Stimulated activated CD4-positive, alpha-beta T cell treated with anti-CD3 and anti-CD28 coated beads, Interleukin-1b, Interleukin-23, amount 100 ng/mL, for 1 hour (primary cell): ENCODE results near the gene INPP4B.
A peak's percentile ranks its signal among the peaks of the same experiment; 100 is the strongest.

Experiments used
- DNase-seq, 2 donors: peaks; one replicate each; pipeline ENCODE4 v3.0.0-alpha.2; 2020; ENCODE audit warnings: low read depth in 2 of 2

INPP4B gene

DNA sequence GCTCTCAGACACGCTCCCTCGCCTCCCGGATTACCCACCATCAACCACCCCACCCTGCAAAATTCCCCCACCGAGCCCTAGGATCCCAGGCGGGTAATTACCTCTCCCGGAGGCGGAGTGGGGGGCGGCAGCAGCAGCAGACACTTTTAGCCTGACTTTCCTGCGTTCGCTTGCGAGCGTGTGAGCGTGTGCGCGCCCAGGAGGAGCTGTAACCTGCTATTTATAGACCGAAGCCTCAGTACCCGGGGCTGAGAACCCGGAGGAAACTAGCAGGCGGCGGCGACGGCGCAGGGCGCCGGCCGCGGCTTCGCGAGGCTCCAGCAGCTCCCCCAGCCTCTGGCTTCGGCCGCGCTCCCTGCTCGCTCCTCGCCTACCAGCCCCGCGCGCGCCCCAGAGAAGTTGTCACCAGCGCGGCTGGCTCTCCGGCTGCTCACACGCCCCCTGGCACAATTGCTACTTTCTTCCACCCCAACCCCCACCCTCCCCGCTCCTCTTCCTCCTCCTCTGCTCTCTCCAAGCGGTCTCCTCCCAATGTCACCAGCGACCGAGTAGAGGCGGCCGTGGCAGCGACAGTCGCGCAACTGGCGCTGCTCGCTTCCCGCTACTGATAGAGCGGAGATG lies at the start of gene INPP4B:
INPP4B (minus strand) TSS at position 194 of the 621 bp plus-strand sequence.
- DNase-seq: no peak

DNA sequence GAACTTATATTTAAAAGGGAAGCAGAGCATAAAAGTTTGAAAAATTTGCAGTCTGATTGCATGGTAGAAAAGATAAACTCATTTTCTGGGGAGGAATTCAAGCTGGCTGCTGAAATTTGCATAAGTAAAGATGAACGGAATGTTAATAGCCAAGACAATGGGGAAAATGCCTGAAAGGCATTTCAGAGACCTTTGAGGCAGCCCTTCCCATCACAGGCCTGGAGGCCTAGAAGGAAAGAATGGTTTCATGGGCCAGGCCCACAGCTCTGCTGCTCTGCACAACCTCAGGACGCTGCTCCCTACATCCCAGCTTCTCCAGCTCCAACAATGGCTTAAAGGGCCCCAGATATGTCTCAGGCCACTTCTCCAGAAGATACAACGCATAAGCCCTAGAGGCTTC lies 46.9 kb upstream of the INPP4B start:
- no peak for DNase-seq

DNA sequence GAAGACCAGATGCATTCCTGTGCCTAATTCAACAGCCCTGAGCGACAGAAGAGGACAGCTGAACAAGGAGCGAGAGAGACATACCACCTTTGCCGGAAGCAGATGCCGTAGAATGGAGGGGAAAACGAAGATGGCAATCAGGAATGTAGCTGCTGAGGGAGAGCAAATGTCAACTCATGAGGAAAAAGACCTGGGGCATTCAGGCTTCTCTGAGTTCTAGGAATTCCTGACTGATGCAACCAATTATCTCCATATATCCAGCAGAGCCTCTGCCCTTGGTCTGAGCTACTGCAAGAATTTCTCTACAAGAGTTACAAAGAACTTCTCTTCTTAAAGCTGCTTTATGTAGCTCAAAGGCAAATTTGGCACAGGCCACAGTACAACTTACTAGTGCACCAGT lies 40.5 kb upstream of the INPP4B start:
- DNase-seq: no peak

DNA sequence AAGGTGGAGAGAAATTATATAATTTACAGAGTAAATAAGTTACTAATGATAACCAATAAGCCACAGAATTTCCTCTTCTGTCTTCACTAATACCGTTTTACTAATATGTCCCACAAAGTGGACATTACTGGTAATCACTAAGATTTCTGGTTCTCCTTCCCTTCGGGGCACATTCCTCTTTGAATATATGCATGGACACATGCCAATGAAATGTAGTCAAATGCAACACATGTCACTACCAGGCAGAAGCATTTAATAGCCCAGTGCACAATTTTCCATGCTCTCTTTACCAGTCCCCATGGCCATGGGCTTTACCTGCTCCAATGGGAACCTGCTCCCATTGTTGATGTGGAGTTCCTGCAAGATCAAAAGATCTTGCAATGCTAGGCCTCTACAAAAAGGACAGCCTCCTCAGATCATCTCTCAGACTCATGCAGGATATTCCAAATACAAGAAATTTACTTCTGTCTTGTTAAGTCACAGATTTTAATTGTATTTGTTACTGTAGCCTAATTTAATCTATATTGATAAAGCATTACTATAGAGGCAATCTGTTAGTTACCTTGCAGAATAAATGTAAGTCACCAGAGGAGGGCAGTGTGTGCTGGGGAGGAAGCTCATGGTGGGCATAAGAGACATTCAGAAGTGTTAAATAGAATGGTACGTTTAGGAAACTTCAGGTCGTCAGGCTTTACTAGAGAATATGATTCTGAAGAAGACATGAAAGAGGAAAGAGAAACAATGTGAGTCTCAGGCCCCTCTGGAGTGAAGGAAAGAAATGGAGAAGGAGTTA lies 37.1 kb upstream of the INPP4B start:
- no peak for DNase-seq

DNA sequence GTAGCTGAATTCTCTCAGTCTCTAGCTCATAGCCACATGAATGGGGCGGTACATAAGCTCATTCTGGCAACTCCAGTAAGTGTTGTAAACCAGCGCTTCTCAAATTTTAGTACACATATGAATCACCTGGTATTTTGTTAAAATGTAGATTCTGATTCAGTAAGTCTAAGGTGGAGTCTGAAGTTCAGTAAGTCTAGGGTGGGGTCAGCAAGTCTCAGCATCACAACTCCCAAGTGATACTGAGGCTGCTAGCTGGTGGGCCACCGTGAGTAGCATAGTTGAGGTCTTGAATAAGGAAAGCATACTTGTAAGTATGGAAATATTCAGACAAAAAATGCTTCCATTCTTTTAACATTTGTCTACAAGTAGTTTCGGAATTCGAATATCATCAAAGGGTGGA lies 36.1 kb upstream of the INPP4B start:
- no peak for DNase-seq

DNA sequence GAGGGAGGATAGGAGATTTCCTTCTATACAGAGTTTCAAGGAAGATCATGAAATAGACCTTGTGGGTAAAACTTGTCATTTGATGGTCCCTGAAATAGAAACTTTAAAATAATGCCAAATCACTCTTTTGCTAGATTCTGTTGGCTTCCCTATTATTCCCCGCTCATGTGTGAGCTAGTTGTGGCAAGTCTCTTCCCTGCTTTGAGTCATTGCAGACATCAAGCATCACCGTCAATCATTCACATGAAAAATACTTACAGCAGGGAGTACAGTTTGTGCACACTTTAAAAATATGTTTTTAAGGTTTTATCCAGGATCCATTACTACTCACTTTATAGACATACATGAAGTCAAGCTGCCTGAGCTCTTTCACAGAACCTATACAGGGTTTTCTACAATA lies 35.2 kb upstream of the INPP4B start:
- no peak for DNase-seq

DNA sequence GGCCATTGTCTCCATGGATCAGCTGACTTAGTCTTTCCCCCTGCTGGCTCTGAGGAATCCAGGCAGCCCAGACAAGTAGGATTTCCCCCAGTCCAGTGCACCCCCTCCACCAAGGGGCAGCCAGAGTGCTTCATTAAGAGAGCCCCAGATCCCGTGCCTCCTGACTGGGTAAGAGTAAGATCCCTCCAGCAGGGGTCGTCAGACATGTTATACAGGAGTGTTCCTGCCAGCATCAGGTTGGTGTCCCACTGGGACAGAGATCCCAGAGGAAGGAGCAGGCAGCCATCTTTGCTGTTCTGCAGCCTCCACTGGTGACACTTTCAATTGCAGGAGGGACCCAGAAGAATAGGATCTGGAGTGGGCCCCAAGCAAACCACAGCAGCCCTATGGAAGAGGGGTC lies 29.0 kb upstream of the INPP4B start:
- DNase-seq: no peak

DNA sequence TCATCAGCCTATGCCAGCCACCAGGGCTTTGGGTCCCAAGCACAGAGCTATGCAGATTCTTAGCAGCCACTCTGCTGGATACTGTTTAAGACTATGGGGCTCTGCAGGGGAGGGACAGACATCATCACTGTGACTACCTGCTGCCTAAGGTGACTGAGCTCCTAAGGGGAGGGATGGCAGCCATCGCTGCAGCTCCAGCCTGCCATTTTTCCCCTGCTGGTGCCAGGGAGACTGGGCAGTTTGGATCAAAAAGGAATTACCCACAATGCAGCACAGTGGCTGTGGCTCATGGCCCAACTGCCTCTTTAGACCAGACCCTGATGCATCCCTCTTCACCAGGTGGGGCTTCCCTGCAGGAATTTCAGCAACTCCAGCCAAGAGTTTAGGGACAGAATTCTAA lies 28.6 kb upstream of the INPP4B start:
- DNase-seq: no peak

DNA sequence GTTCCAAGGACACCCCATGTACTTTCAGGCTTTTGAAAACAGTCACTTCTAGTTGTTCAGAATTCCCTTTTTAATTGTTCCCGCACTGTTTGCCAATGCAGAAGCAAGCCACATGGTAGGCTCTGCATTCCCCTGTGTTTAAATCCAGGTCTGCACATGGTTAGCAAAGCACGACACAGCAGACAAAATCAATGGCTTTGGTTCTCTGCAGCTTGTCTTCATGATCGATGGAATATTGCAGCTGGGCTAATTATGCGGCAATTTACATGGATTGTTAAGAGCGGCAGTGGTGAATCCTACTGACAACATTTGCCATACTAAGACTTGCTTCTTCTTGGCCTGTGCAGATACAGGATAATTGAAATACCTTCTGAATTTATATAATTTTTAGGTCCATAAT lies 20.6 kb upstream of the INPP4B start:
- DNase-seq: no peak

DNA sequence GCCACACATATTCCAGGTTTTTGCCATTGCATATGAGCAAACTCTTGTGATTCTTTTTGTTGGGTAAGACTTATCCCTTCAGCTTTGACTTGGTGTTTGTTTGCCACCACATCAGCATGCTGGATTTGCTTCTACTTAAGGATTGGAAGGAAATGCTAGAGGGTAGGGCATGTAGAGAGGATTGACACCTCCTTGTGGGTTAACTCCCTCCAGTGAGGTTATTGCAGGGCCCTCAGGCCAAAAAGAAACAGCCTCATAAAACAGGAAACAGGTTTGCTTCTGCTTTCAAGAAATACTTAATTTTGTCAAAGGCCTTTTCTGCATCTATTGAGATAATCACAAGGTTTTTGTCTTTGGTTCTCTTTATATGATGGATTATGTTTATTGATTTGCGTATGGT lies 15.2 kb upstream of the INPP4B start:
- no peak for DNase-seq

DNA sequence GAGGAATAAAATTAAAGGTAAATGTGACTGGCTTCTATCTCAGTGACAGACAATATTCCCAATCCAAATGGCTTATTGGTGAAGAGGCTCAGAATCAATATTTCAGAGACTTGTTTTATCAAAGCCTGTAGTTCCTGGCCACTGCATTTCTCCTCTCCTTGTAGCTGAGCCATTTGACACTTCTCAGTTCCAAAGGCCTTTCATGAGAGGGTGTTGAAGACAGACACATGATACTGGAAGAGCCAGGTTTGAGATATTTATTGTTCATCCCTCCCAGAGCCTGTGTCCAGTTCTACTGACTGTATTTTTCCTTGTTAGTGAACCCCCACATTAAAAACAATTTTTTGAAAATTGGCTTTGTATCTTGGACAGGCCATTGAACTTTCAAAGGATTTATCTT lies 12.9 kb upstream of the INPP4B start:
- DNase-seq: no peak

DNA sequence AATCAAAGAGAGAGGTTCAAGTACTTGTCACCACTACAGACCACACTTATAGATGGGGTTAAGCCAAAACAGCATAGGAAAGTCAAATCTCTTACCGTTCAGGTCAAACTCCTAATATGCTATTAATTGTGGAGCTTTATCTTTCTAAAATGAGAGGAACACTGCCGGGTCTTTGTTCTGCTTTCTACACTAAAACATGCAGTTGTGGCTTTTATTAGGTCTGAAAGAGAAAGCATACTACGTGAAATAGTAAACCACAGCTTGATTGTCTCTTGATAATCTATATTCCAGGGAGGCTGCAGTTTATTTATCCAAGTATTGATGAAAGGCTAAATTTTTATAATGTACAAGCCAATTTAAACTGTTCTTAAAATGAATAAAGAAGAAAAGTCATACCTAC lies 12.3 kb upstream of the INPP4B start:
- DNase-seq: no peak

DNA sequence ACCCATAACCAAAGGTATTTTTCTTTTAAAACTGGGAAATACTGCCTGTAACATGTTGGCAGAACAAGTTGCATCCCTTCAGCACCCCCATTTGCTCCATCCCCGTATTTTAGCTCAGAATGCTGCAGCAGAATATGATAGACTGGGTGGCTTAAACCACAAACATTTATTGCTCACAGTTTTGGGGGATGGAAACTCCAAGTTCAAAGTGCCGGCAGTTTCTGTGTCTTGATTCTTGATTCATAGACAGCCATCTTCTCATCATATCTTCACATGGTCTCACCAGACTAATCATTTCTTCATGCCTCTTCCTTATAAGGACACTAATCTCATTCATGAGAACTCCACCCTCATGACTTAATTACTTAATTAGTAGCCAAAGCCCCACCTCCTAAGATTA lies 10.5 kb upstream of the INPP4B start:
- DNase-seq: no peak

DNA sequence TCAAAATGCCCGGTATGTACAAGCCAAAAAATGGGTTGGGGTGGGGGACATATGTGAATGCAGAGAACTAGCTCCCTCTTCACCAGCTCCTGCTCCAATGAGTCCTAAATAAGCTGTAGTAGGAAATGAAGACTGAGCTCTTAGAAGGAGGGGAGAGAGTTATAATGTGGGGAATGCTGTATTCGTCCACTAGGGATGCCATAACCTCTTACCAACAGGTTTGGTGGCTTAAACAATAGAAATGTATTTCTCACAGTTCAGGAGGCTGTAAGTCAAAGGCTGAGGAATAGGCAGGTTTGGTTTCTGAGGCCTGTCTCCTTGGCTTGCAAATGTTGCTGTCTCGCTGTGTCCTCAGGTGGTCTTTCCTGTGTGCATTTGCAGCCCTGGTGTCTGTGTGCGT lies 4.4 kb upstream of the INPP4B start:
- DNase-seq: no peak

DNA sequence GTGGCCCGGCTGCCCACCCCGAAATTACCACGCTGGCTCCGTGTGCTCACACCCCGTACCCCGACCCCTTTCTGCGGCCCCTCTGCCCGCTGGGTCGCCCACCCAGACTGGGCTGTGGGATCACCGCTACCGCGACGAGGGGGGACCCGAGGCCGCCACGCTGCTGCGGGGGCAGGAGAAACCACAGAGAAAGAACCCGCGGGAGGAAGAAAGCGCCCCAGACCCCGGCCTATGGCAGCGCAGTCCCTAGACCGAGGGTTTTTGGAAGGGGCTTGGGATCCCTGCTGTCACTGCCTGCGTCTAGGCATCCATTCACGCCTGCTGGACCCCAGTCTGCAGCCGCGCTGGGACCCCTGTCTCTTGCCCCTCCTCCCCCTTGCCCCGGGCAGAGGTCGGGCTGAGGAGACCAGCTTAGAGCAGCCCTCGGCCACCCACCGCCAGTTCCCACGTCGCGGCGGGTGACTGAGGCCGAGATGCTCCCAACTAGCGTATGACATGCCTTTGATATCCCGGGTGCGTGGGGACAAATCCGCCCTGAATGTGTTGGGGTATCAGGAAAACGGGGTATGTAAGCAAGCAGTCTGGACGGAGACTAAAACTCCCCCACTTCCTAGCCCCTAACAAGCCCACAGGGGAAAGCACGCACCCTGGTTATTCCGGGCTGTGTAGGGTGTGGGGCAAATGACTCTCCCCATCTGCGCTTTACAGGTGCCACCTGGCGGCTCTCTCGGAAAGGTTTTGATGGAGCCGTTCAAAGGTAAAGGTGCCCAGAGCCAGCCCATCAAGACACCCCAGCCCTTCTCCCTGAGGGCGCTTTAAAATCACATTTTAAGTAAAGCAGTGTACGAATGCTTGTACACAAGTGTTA lies 862 bp upstream of the INPP4B start:
- DNase-seq: peak; percentile 33 to 49

DNA sequence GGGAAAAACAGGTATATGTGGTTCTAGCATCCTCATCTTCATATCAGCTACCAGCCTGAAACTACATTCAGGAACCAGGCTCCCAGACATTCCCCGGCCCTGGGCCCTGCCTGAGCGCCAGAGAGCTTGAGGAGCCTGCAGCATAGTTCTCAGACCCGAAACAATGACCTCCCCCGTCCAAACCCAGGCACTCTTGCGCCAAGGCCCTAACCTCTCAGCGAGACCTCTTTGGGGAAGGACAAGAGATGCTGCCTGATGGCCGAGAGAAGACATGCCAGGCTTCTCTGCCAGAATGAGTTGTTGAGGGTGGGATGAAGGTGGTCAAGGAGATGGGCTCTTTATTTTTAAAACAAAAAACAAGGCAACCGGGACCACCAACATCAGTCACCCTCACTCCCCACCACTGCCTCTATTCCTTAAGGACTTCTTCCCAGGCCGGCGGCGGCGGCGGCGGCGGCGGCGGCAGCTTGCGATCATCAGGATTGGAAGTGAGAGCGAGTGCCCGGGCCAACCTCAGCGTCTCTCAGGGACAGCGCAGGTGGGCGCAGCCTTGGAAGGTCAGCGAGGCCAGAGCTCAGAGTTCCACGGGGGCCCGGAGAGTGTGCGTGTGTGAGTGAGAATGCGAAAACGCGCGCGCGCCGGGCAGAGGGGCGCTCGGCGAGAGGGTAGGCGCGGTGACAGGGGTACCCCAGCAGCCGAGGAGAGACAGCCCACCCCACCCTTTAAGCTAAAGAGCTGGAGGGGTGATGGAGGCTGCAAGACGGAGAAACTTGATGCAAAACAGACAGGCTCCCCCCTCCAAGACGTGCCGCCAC lies 601 bp downstream of the INPP4B start:
- DNase-seq: no peak

DNA sequence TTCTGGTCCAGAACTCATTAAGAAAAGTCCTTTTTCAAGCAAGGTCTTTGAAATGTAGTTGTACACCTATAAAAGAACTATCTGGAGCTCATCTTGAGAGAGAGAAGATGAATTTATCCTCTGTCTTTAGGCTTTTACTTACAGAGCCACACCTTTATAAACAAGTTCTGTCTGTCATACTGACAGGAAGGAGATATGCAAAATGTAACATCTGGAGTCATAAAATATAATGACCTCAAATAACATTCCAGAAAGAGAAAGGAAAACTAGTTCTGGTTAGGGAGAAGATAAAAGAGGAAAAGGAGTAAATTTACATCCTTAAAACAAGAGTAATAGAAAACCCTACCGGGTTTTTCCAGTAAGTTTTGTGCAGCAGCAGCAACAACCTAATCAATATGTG lies 1.3 kb downstream of the INPP4B start:
- no peak for DNase-seq

DNA sequence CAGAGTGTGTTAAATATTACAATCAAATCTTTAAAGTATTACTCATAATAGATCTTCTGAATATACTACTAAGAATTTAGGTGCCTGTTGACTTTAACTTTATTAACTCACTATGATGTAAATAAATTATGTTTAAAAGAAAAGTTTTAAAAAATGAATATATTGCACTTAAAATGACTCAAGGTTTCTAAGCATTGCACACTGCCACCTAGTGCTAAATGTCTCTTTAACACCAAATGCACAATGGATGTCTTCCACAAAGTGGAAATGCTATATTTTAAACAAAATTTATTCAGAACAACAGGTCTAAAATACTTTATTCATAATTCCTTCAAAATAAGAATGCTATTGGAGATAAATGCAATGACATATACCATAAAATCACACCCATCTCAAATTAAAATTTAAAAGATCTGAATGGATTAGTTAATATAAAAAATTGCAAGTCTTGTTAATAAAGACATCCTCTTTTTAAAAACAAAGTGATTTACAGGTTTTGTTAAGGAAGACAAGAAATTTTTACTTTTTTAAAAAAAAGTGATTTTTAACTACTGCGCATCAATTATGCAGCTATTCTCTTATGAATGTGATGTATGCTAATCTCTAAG lies 5.5 kb downstream of the INPP4B start:
- DNase-seq: no peak

DNA sequence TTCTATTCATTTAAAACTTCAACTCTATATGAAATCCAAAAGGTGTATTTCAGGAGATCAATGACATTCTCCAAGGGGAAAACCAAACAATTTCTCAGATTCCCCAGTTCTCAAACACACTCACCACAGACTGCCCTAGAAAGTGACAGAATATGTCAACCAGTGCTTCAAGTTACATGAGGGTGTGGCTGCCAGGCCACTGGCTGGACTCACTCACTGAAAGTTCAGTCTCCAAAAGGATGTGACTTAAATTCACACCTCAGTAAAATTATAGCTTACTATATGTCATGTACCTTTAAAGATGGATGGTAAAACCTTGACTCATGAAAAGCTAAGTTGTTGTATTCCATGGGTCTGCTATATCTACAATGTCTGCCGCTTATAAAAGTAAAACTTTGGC lies 7.3 kb downstream of the INPP4B start:
- no peak for DNase-seq

DNA sequence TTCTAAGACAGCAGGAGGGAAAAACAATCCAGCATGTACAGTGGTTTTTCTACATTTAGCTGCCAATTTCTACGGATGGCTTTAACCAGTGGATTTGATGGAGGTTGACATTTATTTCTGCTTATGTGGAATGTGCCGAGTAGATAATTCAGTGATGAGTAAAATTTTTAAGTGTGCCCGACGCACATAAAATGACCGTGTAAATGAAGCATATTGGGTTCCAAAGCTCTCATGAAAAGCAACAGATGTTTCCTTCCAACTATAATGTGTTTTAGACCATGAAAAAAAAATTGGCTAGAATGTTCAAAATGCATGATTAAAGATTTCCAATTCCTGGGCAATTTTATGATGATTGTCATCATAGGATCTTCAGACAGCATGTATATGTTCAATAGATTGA lies 14.1 kb downstream of the INPP4B start:
- no peak for DNase-seq

DNA sequence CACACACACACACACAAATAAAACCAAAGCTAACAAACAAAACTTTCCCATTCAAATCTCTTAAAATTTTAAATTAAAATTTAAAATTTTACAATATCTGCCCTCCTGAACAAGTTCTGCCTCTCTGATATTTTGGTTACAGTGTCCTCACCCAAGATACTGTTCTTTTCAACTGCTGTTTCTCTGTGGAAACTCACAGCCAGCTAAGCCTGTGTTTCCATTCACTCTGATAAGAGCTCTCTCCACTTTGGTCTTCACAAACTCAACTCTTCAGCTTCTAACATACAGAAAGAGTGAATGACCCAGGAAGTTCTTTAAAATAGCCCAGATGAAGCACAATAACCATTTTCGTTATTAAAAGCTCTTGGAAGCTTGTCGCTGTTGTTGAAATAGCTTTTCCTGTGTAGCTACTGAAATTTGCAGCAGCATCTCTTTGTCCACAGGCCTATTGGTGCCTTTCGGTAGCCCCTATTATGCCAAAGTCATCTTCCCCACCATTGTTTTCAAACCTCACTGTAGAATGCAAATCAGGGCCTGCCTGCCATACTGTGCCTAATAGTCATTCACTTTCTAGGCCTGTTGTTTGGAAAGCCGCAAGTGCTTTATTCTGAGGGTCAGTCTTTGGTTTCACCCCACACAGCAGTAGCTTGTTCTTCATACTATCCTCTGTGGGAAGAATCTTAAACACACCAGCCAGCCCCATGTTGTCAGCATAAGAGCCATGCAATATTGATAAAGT lies 19.4 kb downstream of the INPP4B start:
- no peak for DNase-seq
